Fibroblast of villous mesenchyme (primary cell): ENCODE data around the gene ACTRT2. TPM values are rescaled to one million over a fixed set of nuclear protein-coding genes. Genes with fewer than 3 reads are reported as not detected.

Experiments used
- DNase-seq: peaks from one replicate; pipeline ENCODE4 v3.0.0-alpha.2; 2010; ENCODE audit warnings: low read depth
- H3K4me3 ChIP-seq: 2 replicates; pipeline ENCODE4 v1.5.1; 2011; ENCODE audit warnings: low read depth, mild to moderate bottlenecking, low read length
- total RNA-seq: library from RNA; depleted of rRNA; stranded (reverse); fragments of >200 nt; gene quantifications from 2 replicates; pipeline ENCODE4 v1.2.3, GENCODE V29; 2012
- TF ChIP-seq, protein P1 (sequence below): IDR thresholded peaks from 2 replicates; pipeline ENCODE4 v1.5.1; 2012; ENCODE audit warnings: low read depth, mild to moderate bottlenecking, low read length; ENCODE audit not compliant: insufficient read depth

ACTRT2 gene
- total RNA-seq, 1 donor, result not detected

DNA sequence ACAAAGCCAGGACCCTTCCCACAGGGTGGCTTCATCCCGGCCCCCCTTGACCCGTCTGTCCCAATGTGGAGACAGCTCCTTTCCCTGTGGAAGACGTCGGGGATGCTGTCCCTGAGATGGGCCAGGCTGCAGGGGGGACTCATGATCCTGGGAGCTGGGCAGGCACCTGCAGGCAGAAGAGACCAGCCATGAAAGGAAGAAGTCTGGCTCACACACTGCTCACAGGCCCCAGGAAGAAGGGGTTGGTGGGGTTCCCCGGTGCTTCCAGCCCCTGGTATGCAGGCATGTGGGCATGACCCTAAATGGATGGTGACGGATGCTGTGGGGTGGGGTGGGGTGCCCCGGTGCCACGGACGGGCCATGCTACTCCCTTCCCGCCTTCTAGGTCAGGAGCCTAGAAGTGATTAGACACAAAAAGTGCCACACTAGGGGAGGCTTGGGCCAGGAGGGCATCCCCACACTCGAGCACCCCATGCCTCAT lies 8.3 kb downstream of the ACTRT2 start:
- DNase-seq, result no peak
- TF ChIP-seq, protein P1, sequence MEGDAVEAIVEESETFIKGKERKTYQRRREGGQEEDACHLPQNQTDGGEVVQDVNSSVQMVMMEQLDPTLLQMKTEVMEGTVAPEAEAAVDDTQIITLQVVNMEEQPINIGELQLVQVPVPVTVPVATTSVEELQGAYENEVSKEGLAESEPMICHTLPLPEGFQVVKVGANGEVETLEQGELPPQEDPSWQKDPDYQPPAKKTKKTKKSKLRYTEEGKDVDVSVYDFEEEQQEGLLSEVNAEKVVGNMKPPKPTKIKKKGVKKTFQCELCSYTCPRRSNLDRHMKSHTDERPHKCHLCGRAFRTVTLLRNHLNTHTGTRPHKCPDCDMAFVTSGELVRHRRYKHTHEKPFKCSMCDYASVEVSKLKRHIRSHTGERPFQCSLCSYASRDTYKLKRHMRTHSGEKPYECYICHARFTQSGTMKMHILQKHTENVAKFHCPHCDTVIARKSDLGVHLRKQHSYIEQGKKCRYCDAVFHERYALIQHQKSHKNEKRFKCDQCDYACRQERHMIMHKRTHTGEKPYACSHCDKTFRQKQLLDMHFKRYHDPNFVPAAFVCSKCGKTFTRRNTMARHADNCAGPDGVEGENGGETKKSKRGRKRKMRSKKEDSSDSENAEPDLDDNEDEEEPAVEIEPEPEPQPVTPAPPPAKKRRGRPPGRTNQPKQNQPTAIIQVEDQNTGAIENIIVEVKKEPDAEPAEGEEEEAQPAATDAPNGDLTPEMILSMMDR, result no peak
- no peak overlapping the region for H3K4me3 ChIP-seq

GRCh38 chr1:3029991-3030662 lies 8.9 kb downstream of the ACTRT2 start:
- no peak for DNase-seq
- TF ChIP-seq, protein P1, result no peak
- H3K4me3 ChIP-seq, result no peak overlapping the region

DNA sequence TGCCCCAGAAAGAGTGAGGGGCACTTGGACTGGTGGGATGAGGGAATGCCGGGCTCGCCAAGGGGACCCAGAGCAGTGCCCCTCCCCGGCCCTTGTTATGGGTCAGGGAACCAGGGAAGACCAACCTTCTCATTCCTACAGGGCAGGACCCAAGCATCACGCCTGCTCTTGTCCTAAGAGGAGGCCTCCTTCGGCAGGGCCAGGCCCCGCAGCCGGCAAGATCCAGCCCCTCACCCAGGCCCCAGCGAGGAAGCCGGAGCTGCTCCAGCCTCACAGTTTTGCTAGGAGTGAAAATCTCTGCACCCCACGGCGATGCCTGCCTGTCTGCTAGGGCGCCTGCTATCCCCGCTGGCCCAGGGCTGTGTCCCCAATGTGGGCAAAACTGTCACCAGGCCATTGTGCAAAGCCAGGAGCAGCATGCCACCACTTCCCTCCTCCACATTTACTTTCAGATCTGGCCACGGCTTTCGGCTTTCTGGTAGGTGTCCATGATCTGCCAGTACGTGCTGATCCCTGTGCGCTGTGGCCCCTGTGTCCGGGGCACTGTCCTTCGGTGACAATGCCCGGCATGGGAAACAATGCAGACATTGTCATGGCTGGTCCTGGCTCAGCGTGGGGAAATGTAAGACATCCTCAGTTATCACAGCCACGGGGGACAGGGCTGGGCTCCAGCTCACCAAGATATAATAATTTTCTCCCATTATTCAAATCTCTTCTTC lies 9.6 kb downstream of the ACTRT2 start:
- no peak for DNase-seq

DNA sequence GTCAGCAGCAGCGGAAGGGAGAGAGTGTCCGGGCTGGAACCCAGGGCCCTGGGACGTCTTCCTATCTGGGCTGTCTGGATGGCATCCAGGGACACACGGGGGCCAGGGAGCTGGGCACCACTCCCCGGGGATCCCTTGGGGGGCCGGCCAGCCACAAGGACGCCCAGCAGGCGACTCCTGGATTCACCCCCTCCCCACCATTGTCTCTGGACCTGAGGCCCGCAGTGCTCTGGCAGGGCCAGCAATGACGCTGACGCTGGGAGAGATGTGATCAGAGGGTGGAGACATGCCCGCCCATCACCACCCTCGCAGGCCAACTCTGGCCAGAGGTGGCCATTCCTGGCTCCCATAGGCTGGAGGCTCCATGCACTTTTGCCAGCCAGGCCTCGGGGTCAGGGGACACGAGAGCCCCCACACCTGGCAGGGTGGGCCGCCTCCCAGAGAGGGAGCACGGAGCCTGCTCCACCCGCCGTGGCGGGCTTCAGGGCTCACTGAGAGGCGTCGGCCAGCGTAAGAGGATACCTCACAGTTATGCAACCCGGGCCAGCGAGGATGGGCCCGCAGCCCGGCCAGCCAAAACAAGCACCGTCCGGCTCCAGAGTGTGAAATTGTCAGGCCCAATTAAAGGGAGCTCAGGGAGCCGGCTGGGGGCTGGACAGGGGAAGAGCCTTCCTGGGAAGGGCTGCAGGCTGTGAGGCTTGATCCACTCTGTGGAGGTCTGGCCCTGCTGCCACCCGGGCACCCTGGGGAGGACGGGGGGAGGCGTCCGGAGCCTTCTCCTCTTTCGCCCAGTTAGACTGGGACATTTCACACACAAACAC lies 10.3 kb downstream of the ACTRT2 start:
- no peak for DNase-seq
- TF ChIP-seq, protein P1, result no peak
- no peak overlapping the region for H3K4me3 ChIP-seq

More for the DNA sequence above, 9.6 kb downstream of the ACTRT2 start:
- TF ChIP-seq, protein P1, result no peak
- H3K4me3 ChIP-seq, result no peak overlapping the region

DNA sequence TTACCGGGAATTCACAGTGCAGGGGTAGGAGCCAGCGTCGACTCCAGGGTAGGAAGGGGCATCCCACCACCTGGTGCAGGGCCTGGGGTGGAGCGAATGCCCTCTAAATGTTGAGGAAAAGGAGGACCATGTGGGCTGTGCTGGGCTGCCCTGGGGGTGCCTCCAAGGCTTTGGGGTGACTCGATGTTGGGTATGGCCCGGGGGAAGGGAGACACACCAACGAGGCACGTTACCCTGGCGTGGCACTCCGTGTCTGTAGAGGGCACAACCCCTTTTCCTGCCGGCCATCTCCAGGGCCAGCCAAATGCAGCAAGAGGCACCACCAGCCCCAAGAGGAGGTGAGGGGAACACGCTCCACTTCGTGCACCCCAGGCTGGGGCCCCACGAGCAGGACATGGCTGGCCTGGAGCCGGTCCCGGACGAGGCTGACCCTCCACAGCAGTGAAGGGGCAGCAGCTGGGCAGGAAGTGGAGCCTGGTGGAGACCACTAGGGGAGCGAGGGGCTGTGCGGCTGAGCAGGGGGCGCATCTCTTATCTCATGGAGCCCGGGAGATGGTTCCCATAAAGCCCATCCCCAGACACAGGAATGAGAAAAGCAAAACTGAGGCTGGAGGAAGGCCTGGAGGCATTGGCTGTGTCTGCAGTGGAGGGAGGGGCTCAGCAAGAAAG lies 11.2 kb downstream of the ACTRT2 start:
- DNase-seq, result no peak
- no peak overlapping the region for H3K4me3 ChIP-seq

More for the DNA sequence above, 11.2 kb downstream of the ACTRT2 start:
- TF ChIP-seq, protein P1, result no peak
